PFSK-1 (cell line): ENCODE results near the gene PSMC3IP.
"Not testable (repeated sequence)": the region's sequence is repeated elsewhere in the genome, so short reads cannot be mapped to it uniquely, and the experiment has no call there.

Source experiments
- FOXP2 ChIP-seq: optimal IDR thresholded peaks from 2 replicates; pipeline ENCODE3; 2011; ENCODE audit warnings: borderline replicate concordance, control low read depth, inconsistent platforms; ENCODE audit not compliant: insufficient read depth; ENCODE audit errors: extremely low read length, extremely low read depth
- POLR2AphosphoS5 ChIP-seq: IDR thresholded peaks from 2 replicates; pipeline ENCODE4 v1.6.1; 2012; ENCODE audit warnings: low read depth, mild to moderate bottlenecking, control low read depth, low read length, moderate library complexity
- REST ChIP-seq, 2 experiments: IDR thresholded peaks; 2 replicates each; pipeline versions ENCODE4 v1.6.1 to v1.8.0; 2011 to 2012; ENCODE audit warnings: low read depth in 2 of 2, low read length in 2 of 2, control low read depth in 1 of 2, inconsistent platforms in 1 of 2, mild to moderate bottlenecking in 1 of 2, moderate library complexity in 1 of 2; ENCODE audit not compliant: insufficient read depth in 1 of 2
- SIN3A ChIP-seq: IDR thresholded peaks from 2 replicates; pipeline ENCODE4 v1.6.1; 2012; ENCODE audit warnings: mild to moderate bottlenecking, low read length, moderate library complexity, borderline replicate concordance; ENCODE audit not compliant: insufficient read depth
- TAF1 ChIP-seq: IDR thresholded peaks from 2 replicates; pipeline ENCODE4 v1.6.1; 2012; ENCODE audit warnings: low read length, control low read depth, borderline replicate concordance; ENCODE audit not compliant: insufficient read depth

The PSMC3IP gene

GRCh38 chr17:42552736-42553135 is 24.8 kb downstream of the PSMC3IP start, which contains the start of gene HSD17B1:
Gene HSD17B1, plus strand, starts transcription at chr17:42552923. Its CDS starts 11 bp downstream, at chr17:42552934.
- TF ChIP-seq REST (IDR thresholded peaks at IDR 0.05; ENCODE audit: insufficient read depth in 1 of 2, low read depth in 2 of 2, low read length in 2 of 2); SIN3A; POLR2AphosphoS5: not testable (repeated sequence)

- TF ChIP-seq FOXP2 (no peak), TAF1 (no peak), REST (IDR thresholded peaks at IDR 0.05; ENCODE audit: insufficient read depth in 1 of 2, low read depth in 2 of 2, low read length in 2 of 2) (no peak), POLR2AphosphoS5 (no peak), SIN3A (no peak)
Observed at GRCh38 chr17:42548993-42549755, 28.4 kb downstream of the PSMC3IP start.

- TF ChIP-seq POLR2AphosphoS5 (no peak), REST (IDR thresholded peaks at IDR 0.05; ENCODE audit: insufficient read depth in 1 of 2, low read depth in 2 of 2, low read length in 2 of 2) (no peak), SIN3A (no peak), TAF1 (no peak), FOXP2 (no peak)
Observed at GRCh38 chr17:42548070-42548837, 29.3 kb downstream of the PSMC3IP start.

GRCh38 chr17:42547698-42548069 is 29.8 kb downstream of the PSMC3IP start:
- TF ChIP-seq TAF1 (no peak), REST (IDR thresholded peaks at IDR 0.05; ENCODE audit: insufficient read depth in 1 of 2, low read depth in 2 of 2, low read length in 2 of 2) (no peak), FOXP2 (no peak), SIN3A (no peak), POLR2AphosphoS5 (no peak)
